H1 (cell line): ENCODE results near the gene LRRC2. TPM values are rescaled to one million over a fixed set of nuclear protein-coding genes. Genes with fewer than 3 reads are reported as not detected.

Source experiments
- CTCF ChIA-PET: fragments of 300-600 bp; sonication (Branson Sonifier 250); formaldehyde crosslinking; loops from one replicate; lab custom pipeline; 2021; ENCODE audit not compliant: partially characterized antibody; lab: Charles Lee
- POLR2A ChIA-PET: fragments of 300-600 bp; sonication (Branson Sonifier 250); formaldehyde crosslinking; loops from one replicate; lab custom pipeline; 2021; ENCODE audit warnings: inconsistent platforms; ENCODE audit not compliant: partially characterized antibody; lab: Charles Lee
- DNase-seq, 2 experiments: peaks; one replicate each; pipeline versions ENCODE4 v3.0.0 to v3.0.0-alpha.2; 2010 to 2022; ENCODE audit warnings: low spot score in 2 of 2, low read depth in 1 of 2, mixed read lengths in 1 of 2
- FAIRE-seq: peaks from 2 replicates; lab custom pipeline; 2011; peaks lifted over from hg19 to GRCh38; lab: Jason Lieb, UNC
- H2AFZ ChIP-seq: 2 replicates; pipeline ENCODE4 v1.8.1; 2012; ENCODE audit warnings: low read length, inconsistent platforms
- H2AK5ac ChIP-seq: 2 replicates; pipeline ENCODE4 v1.6.1; 2013; ENCODE audit warnings: low read depth, low read length
- H2BK120ac ChIP-seq: replicated peaks from 2 replicates; pipeline ENCODE3; 2013; ENCODE audit warnings: low read depth, low read length, inconsistent platforms
- H2BK12ac ChIP-seq: 2 replicates; pipeline ENCODE4 v1.6.1; 2013; ENCODE audit warnings: low read depth, low read length
- H2BK15ac ChIP-seq: 2 replicates; pipeline ENCODE4 v1.6.1; 2013; ENCODE audit warnings: low read length
- H2BK20ac ChIP-seq: 2 replicates; pipeline ENCODE4 v1.6.1; 2013; ENCODE audit warnings: low read length
- H2BK5ac ChIP-seq: 2 replicates; pipeline ENCODE4 v1.6.1; 2013; ENCODE audit warnings: low read depth, low read length
- H3K14ac ChIP-seq: 2 replicates; pipeline ENCODE4 v1.6.1; 2013; ENCODE audit warnings: inconsistent platforms; ENCODE audit not compliant: insufficient read length
- H3K18ac ChIP-seq: 2 replicates; pipeline ENCODE4 v1.6.1; 2013; ENCODE audit warnings: low read length; ENCODE audit errors: extremely low read depth
- H3K23ac ChIP-seq: 2 replicates; pipeline ENCODE4 v1.6.1; 2013; ENCODE audit warnings: inconsistent platforms; ENCODE audit not compliant: insufficient read length
- H3K23me2 ChIP-seq: 2 replicates; pipeline ENCODE4 v1.6.1; 2013; ENCODE audit warnings: low read depth, low read length
- H3K27ac ChIP-seq: 2 replicates; pipeline ENCODE4 v1.6.1; 2011; ENCODE audit warnings: low read depth, low read length, inconsistent platforms
- H3K27me3 ChIP-seq, 4 experiments: replicated peaks in 1 of 4; 1 replicate in 1 of 4; 2 replicates in 3 of 4; pipeline versions ENCODE4 v1.6.1 to v1.8.1; 2011 to 2013; ENCODE audit warnings: low read length in 3 of 4, mild to moderate bottlenecking in 3 of 4, inconsistent platforms in 2 of 4, mixed read lengths in 2 of 4, moderate library complexity in 1 of 4; ENCODE audit not compliant: control insufficient read depth in 3 of 4, insufficient read depth in 3 of 4; ENCODE audit errors: extremely low read depth in 1 of 4
- H3K36me3 ChIP-seq, 4 experiments: 2 replicates each; pipeline versions ENCODE4 v1.6.1 to v1.8.1; 2011 to 2013; ENCODE audit warnings: mild to moderate bottlenecking in 4 of 4, low read length in 3 of 4, moderate library complexity in 2 of 4, control low read depth in 1 of 4, inconsistent platforms in 1 of 4; ENCODE audit not compliant: insufficient read depth in 4 of 4, control insufficient read depth in 2 of 4
- H3K4ac ChIP-seq: replicated peaks from 2 replicates; pipeline ENCODE3; 2013; ENCODE audit warnings: low read length, low read depth, mixed read lengths, inconsistent platforms; ENCODE audit not compliant: insufficient read length
- H3K4me1 ChIP-seq, 4 experiments: replicated peaks in 1 of 4; 1 replicate in 1 of 4; 2 replicates in 3 of 4; pipeline versions ENCODE4 v1.6.1 to v1.8.1; 2011 to 2013; ENCODE audit warnings: low read length in 3 of 4, inconsistent platforms in 2 of 4, mixed read lengths in 1 of 4; ENCODE audit not compliant: insufficient read depth in 4 of 4, control insufficient read depth in 3 of 4
- H3K4me2 ChIP-seq, 2 experiments: 2 replicates each; pipeline versions ENCODE4 v1.6.1 to v1.8.1; 2011 to 2013; ENCODE audit warnings: low read depth in 2 of 2, low read length in 2 of 2, control low read depth in 1 of 2, inconsistent platforms in 1 of 2, mild to moderate bottlenecking in 1 of 2; ENCODE audit not compliant: insufficient read depth in 1 of 2
- H3K4me3 ChIP-seq, 4 experiments: fragments of 200-600, 300-600 bp in 1 of 4; sonication (generic), shearing (Covaris generic), sonication (Bioruptor Twin) in 1 of 4; 2 replicates each; pipeline versions ENCODE4 v1.5.1 to v1.8.1; 2011 to 2016; ENCODE audit warnings: low read length in 4 of 4, low read depth in 3 of 4, control low read depth in 2 of 4, inconsistent platforms in 2 of 4, mild to moderate bottlenecking in 2 of 4, mixed read lengths in 1 of 4, moderate library complexity in 1 of 4; ENCODE audit not compliant: insufficient read depth in 2 of 4; ENCODE audit errors: extremely low read depth in 1 of 4
- H3K56ac ChIP-seq: replicated peaks from 2 replicates; pipeline ENCODE3; 2013; ENCODE audit warnings: low read depth, mild to moderate bottlenecking, mixed read lengths, low read length, inconsistent platforms; ENCODE audit not compliant: insufficient read length
- H3K79me1 ChIP-seq: 2 replicates; pipeline ENCODE4 v1.6.1; 2013; ENCODE audit warnings: low read depth, low read length, control low read depth
- H3K79me2 ChIP-seq, 2 experiments: 2 replicates each; pipeline versions ENCODE4 v1.6.1 to v1.8.1; 2012 to 2013; ENCODE audit warnings: low read length in 2 of 2, mild to moderate bottlenecking in 2 of 2, inconsistent platforms in 1 of 2; ENCODE audit not compliant: insufficient read depth in 2 of 2, control insufficient read depth in 1 of 2
- H3K9ac ChIP-seq, 4 experiments: replicated peaks in 1 of 4; 1 replicate in 1 of 4; 2 replicates in 3 of 4; pipeline versions ENCODE4 v1.6.1 to v1.8.1; 2011 to 2013; ENCODE audit warnings: low read depth in 3 of 4, low read length in 3 of 4, control low read depth in 2 of 4, mild to moderate bottlenecking in 2 of 4, moderate library complexity in 2 of 4, inconsistent platforms in 1 of 4; ENCODE audit errors: extremely low read depth in 1 of 4
- H3K9me3 ChIP-seq, 2 experiments: 2 replicates each; pipeline versions ENCODE4 v1.6.1 to v1.8.1; 2012 to 2013; ENCODE audit warnings: mild to moderate bottlenecking in 2 of 2, moderate library complexity in 2 of 2, control low read depth in 1 of 2, inconsistent platforms in 1 of 2, low read depth in 1 of 2, low read length in 1 of 2, mixed read lengths in 1 of 2; ENCODE audit not compliant: insufficient read depth in 2 of 2
- H4K20me1 ChIP-seq, 2 experiments: replicated peaks in 1 of 2; 2 replicates each; pipeline versions ENCODE3 to v1.8.1; 2011 to 2013; ENCODE audit warnings: inconsistent platforms in 2 of 2, low read length in 2 of 2, mild to moderate bottlenecking in 1 of 2; ENCODE audit not compliant: insufficient read depth in 2 of 2, control insufficient read depth in 1 of 2
- H4K5ac ChIP-seq: 2 replicates; pipeline ENCODE4 v1.6.1; 2013; ENCODE audit warnings: low read length, low read depth, mixed read lengths, inconsistent platforms; ENCODE audit not compliant: insufficient read length
- H4K8ac ChIP-seq: 2 replicates; pipeline ENCODE4 v1.8.0; 2013; ENCODE audit warnings: mild to moderate bottlenecking, moderate library complexity, low read length, inconsistent platforms; ENCODE audit not compliant: insufficient read depth; ENCODE audit errors: extremely low read depth
- H4K91ac ChIP-seq: replicated peaks from 2 replicates; pipeline ENCODE3; 2013; ENCODE audit warnings: low read length, mixed read lengths, inconsistent platforms; ENCODE audit not compliant: insufficient read length
- HDAC2 ChIP-seq, 2 experiments: fragments of 300-600 bp in 1 of 2; sonication (generic) in 1 of 2; IDR thresholded peaks; 2 replicates each; pipeline ENCODE4 v1.6.1; 2011 to 2012; ENCODE audit warnings: low read depth in 2 of 2, low read length in 2 of 2, mild to moderate bottlenecking in 2 of 2, moderate library complexity in 2 of 2, borderline replicate concordance in 1 of 2, inconsistent platforms in 1 of 2
- JUND ChIP-seq: IDR thresholded peaks from 2 replicates; pipeline ENCODE4 v1.6.1; 2011; ENCODE audit warnings: mild to moderate bottlenecking, improper control_type of control experiment, low read length
- SP2 ChIP-seq: IDR thresholded peaks from 2 replicates; pipeline ENCODE4 v1.6.1; 2012; ENCODE audit warnings: mild to moderate bottlenecking, low read length, inconsistent platforms
- TEAD4 ChIP-seq: IDR thresholded peaks from 2 replicates; pipeline ENCODE4 v1.6.1; 2012; ENCODE audit warnings: low read depth, low read length, inconsistent platforms, mixed read lengths
- ZNF274 ChIP-seq: IDR thresholded peaks from 2 replicates; pipeline ENCODE4 v1.7.0; 2012; ENCODE audit warnings: low read length, borderline replicate concordance; ENCODE audit errors: extremely low read depth
- WGBS, 2 experiments: shearing (Covaris generic) in 1 of 2; methylation state at CpG; one replicate each; pipeline versions ENCODE4 v1.1.6 to v1.1.7; 2013 to 2015; ENCODE audit warnings: low lambda C conversion rate in 2 of 2, mixed read lengths in 2 of 2, inconsistent platforms in 1 of 2, low coverage in 1 of 2, missing lambda C conversion rate in 1 of 2; ENCODE audit not compliant: insufficient replicate concordance in 2 of 2, insufficient coverage in 1 of 2, insufficient read length in 1 of 2; ENCODE audit errors: extremely low coverage in 1 of 2, missing lambda C conversion rate in 1 of 2; 5-methylcytosine and 5-hydroxymethylcytosine counted together
- polyA plus RNA-seq, 7 experiments: library from polyadenylated mRNA; depleted of rRNA in 3 of 7; stranded (reverse) in 5 of 7; unstranded in 2 of 7; fragments of >200 nt in 5 of 7; fragments of 200-250 nt in 2 of 7; gene quantifications; 1 replicate in 5 of 7; 2 replicates in 1 of 7; 4 replicates in 1 of 7; pipeline versions ENCODE4 v1.2.1 to v1.2.3, GENCODE V29; 2011 to 2013; ENCODE audit warnings: missing spikeins in 2 of 7, mixed read lengths in 2 of 7
- total RNA-seq: library from RNA; stranded (reverse); fragmentation: NEBNext Ultra II Directional; extraction: Animal tissue kit (Norgen Biotek cat#: 25700); gene quantifications from 2 replicates; pipeline ENCODE4 v1.2.1, GENCODE V29; 2021

The LRRC2 gene
- total and polyA plus RNA-seq, 2 of the 8 experiments (the other 6 are each of a cell fraction or from before 2014, with no cell fraction given) = 1.4 to 6.4 TPM

DNA sequence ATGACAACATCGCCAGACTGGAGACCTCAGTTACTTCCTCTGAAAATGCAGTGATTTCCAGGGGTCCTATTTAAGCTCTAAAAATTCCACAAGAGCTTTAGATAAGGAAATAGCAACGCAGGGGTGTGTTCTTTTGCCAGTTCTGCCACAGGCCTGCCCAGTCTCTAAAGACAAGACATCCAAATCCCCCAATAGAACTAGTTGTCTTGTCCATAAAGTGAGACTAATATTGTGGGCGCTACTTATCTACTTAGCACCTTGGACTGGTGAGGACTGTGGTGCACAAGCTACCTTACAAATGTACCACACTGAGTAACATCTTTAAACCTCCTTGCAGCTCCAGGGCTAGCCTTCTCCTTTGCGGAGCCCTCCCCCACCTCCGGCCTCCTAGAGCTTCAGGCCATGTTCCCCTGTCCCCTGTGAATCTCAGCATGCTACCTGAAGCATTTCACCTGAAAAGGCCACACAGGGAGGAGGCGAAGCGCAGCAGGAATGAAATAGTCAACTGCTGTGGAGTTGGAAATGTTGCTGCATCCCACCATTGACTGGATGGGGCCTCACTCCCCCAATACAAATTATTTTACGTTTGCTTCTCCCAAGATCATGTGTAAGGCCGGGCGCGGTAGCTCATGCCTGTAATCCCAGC lies 9.6 kb upstream of the LRRC2 start:
- peak overlapping the region; percentile 37 for H2BK20ac ChIP-seq
- peaks cover 14 to 32% of the 10 kb centered on the region in 2 experiments for H3K79me2 ChIP-seq
- peaks cover 24% of the 10 kb centered on the region for H3K23me2 ChIP-seq
- peaks cover 3% of the 10 kb centered on the region for H3K79me1 ChIP-seq
- H4K8ac ChIP-seq = no peak overlapping the region
- H3K4me1 ChIP-seq = peaks cover 16 to 34% (median 18%) of the 10 kb centered on the region in 4 experiments; a peak in 6 of 7 replicates
- peak overlapping the region; percentile 89 for H2BK12ac ChIP-seq
- H2AFZ ChIP-seq = no peak overlapping the region
- peak overlapping the region; percentile 31 for H2BK120ac ChIP-seq
- no peak overlapping the region for H3K23ac ChIP-seq
- H3K18ac ChIP-seq = peak overlapping the region; percentile 99
- H2BK15ac ChIP-seq = no peak overlapping the region; the same call in 1 of the 2 replicates
- H3K14ac ChIP-seq = no peak overlapping the region
- no peaks in the 10 kb centered on the region; a peak in 2 of 7 replicates for H3K27me3 ChIP-seq
- H4K91ac ChIP-seq = peak overlapping the region; percentile 9
- peaks cover 6 to 22% (median 15%) of the 10 kb centered on the region in 4 experiments; a peak in 7 of 8 replicates for H3K36me3 ChIP-seq
- H3K56ac ChIP-seq = peak overlapping the region; percentile 49
- H3K9me3 ChIP-seq = no peaks in the 10 kb centered on the region
- H4K5ac ChIP-seq = peak overlapping the region; percentile 13
- DNase-seq (peak in 1 of 2 experiments; percentile 70), FAIRE-seq (peak; percentile 89)
- H4K20me1 ChIP-seq = peaks cover 5% of the 10 kb centered on the region in 2 experiments
- peak overlapping the region; percentile 99 for H2BK5ac ChIP-seq
- CTCF ChIA-PET = interaction anchor here (0.7 to 4.7 kb wide), 11 partner anchors 17 to 1065 kb away, joined by 3 to 26 read pairs (median 4); no protein-coding TSS in a partner anchor
- POLR2A ChIA-PET = interaction anchor here (0.6 to 11.9 kb wide), 30 partner anchors 9 to 419 kb away, joined by 3 to 213 read pairs (median 4); partner anchors contain the start of gene LRRC2
- H3K27ac ChIP-seq = peak overlapping the region; percentile 75
- peak overlapping the region; percentile 1 for H3K4ac ChIP-seq
- peak overlapping the region; percentile 94 for H2AK5ac ChIP-seq
- H3K9ac ChIP-seq = peak overlapping the region in 1 of 4 experiments; percentile 74; a peak in 2 of 7 replicates
- H3K4me2 ChIP-seq = peak overlapping the region; percentile 85 to 86
- peak overlapping the region; percentile 33 to 97 (median 64); a peak in 7 of 8 replicates for H3K4me3 ChIP-seq
- 0% methylated on average over 11 of the region's 11 CpGs; no CpG with 5 or more reads in 1 of the 2 experiments for WGBS, 2 experiments
- no peak for TF ChIP-seq ZNF274
- TF ChIP-seq SP2 = no peak
- no peak for TF ChIP-seq JUND
- peak; percentile 13 to 65; a peak in 2 of 4 replicates for TF ChIP-seq HDAC2 (IDR thresholded peaks at IDR 0.05; ENCODE audit: borderline replicate concordance in 1 of 2, low read depth in 2 of 2, low read length in 2 of 2)
- TF ChIP-seq TEAD4 = no peak
